ENCODE results near the gene SPDEF. TPM values are rescaled to one million over a fixed set of nuclear protein-coding genes. Genes with fewer than 3 reads are reported as not detected.

Gene SPDEF
- polyA plus RNA-seq, 1 experiment = 0.04 TPM

DNA sequence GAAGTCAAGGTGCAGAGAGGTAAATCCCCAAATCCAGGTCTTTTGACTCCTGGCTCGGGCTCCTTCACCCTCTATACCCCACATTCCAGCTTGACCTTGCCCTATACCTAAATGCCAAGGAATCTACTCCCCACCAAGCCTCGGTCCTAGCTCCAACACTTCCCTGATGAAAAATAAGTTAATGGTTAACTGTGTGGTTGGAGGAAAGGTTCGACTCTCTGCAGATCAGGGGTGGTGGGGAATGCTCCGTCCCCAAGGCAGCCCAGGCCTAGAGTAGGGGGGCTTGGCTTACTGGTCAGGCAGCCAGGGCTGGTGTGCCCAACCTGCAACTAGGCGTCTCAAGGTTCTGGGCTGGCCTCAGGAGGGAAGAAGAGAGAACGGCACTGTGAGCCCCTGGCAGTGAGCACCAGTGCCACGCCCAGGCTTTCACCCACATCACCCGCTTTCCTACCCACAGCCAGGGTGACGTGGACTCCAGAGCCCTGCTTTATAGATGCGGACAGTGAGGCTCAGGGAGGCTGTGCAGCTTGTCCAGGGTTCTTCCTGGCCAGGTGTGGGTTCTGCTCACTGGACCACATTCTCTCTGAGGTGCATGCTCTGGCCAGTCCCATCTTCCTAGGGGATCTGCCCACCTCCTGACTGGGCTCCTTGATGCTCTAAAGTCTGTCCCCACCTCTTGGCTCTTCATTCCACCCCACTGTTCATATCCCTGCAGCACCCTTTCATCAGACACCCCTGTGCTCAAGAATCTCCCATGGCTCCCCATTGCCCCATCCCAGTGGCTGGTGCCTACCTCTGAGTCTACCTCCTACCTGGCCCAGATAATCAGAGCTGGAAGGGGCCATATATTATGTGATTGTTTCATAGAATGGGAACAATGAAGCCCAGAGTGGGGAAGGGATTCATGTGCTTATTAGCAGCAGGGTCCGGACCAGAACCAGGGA lies 8.2 kb downstream of the SPDEF start:
- Histone ChIP-seq H3K27me3 (ENCODE audit: control insufficient read depth, insufficient read depth, low read length) (peaks cover 16% of the 10 kb centered on the region), H3K27ac (ENCODE audit: low read depth, low read length) (no peak overlapping the region), H3K9me3 (ENCODE audit: control insufficient read depth, insufficient read depth, low read length) (peaks cover 3% of the 10 kb centered on the region; the same call in 1 of the 2 replicates), H3K4me3 (ENCODE audit: low read depth, low read length) (no peak overlapping the region)
- no peak for DNase-seq (ENCODE audit: low read depth, low spot score)
- CTCF ChIA-PET = no interaction called here
- POLR2A ChIA-PET = interaction anchor here (0.9 kb wide), 1 partner anchor 12 kb away, joined by 3 read pairs; no protein-coding TSS in a partner anchor
- TF ChIP-seq, protein P1, sequence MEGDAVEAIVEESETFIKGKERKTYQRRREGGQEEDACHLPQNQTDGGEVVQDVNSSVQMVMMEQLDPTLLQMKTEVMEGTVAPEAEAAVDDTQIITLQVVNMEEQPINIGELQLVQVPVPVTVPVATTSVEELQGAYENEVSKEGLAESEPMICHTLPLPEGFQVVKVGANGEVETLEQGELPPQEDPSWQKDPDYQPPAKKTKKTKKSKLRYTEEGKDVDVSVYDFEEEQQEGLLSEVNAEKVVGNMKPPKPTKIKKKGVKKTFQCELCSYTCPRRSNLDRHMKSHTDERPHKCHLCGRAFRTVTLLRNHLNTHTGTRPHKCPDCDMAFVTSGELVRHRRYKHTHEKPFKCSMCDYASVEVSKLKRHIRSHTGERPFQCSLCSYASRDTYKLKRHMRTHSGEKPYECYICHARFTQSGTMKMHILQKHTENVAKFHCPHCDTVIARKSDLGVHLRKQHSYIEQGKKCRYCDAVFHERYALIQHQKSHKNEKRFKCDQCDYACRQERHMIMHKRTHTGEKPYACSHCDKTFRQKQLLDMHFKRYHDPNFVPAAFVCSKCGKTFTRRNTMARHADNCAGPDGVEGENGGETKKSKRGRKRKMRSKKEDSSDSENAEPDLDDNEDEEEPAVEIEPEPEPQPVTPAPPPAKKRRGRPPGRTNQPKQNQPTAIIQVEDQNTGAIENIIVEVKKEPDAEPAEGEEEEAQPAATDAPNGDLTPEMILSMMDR (IDR thresholded peaks at IDR 0.05; ENCODE audit: low read depth, low read length) = no peak

DNA sequence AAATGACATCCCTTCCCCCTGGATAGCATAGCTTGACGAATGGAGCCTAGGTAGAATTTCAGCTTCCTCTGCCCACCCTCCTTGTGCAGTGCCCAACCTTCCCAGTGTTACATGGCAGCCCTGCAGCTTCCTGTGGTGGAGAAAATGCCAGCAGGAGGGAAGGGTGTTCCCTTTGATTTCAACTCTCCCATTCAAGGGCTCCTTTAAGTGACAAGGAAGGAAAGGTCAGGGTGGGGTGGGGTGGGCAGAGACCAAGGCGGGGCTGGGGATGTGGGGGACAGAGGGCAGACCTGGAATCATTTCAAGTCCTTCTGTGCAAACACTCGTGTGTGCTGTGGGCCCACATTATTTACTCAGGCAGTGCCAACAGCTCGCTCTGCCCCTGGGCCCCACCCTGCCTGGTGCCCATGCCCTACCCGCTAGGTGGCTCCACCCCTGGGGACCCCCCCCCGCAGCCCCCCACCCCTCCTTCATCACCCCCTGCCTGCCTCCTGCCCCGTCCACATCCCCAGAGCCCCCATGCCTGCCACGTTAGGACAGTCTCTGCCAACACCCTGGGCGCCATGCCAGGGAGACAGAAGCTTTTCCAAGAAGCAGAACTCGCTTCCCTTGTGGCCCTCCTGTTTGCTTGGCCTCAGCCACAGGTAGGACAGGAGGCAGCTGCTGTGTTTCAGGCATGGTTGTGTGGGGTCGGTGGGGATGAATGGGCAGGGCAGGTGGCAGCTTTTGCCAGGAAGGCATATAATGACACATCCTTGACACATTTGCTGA lies 9.4 kb downstream of the SPDEF start:
- peaks cover 12% of the 10 kb centered on the region for H3K27me3 ChIP-seq (ENCODE audit: control insufficient read depth, insufficient read depth, low read length)
- no peak overlapping the region for H3K4me3 ChIP-seq (ENCODE audit: low read depth, low read length)
- DNase-seq (ENCODE audit: low read depth, low spot score) = no peak
- ChIA-PET CTCF (no interaction called here), POLR2A (no interaction called here)
- TF ChIP-seq, protein P1 (IDR thresholded peaks at IDR 0.05; ENCODE audit: low read depth, low read length) = no peak
- no peak overlapping the region for H3K27ac ChIP-seq (ENCODE audit: low read depth, low read length)
- H3K9me3 ChIP-seq (ENCODE audit: control insufficient read depth, insufficient read depth, low read length) = peaks cover 2% of the 10 kb centered on the region; the same call in 1 of the 2 replicates

- H3K9me3 ChIP-seq (ENCODE audit: control insufficient read depth, insufficient read depth, low read length) = no peaks in the 10 kb centered on the region
- H3K27me3 ChIP-seq (ENCODE audit: control insufficient read depth, insufficient read depth, low read length) = peaks cover 5% of the 10 kb centered on the region
- no peak for DNase-seq (ENCODE audit: low read depth, low spot score)
- ChIA-PET CTCF (no interaction called here), POLR2A (no interaction called here)
- TF ChIP-seq, protein P1 (IDR thresholded peaks at IDR 0.05; ENCODE audit: low read depth, low read length) = no peak
- H3K4me3 ChIP-seq (ENCODE audit: low read depth, low read length) = no peak overlapping the region
- no peak overlapping the region for H3K27ac ChIP-seq (ENCODE audit: low read depth, low read length)
Measured at GRCh38 chr6:34544776-34545471, 11.2 kb downstream of the SPDEF start.

GRCh38 chr6:34544052-34544604 lies 12.0 kb downstream of the SPDEF start:
- Histone ChIP-seq H3K27me3 (ENCODE audit: control insufficient read depth, insufficient read depth, low read length) (peaks cover 5% of the 10 kb centered on the region), H3K9me3 (ENCODE audit: control insufficient read depth, insufficient read depth, low read length) (no peaks in the 10 kb centered on the region), H3K4me3 (ENCODE audit: low read depth, low read length) (no peak overlapping the region), H3K27ac (ENCODE audit: low read depth, low read length) (no peak overlapping the region)
- TF ChIP-seq, protein P1 (IDR thresholded peaks at IDR 0.05; ENCODE audit: low read depth, low read length) = no peak
- ChIA-PET POLR2A (no interaction called here), CTCF (interaction anchor here (1.0 kb wide), 1 partner anchor 17 kb away, joined by 3 read pairs; no protein-coding TSS in a partner anchor)
- DNase-seq (ENCODE audit: low read depth, low spot score) = no peak

Measured in AG04450 (cell line).